ENCODE data around the gene DPH7. TPM values are rescaled to one million over a fixed set of nuclear protein-coding genes. Genes with fewer than 3 reads are reported as not detected.
"Not testable (repeated sequence)": the region's sequence is repeated elsewhere in the genome, so short reads cannot be mapped to it uniquely, and the experiment has no call there.

Gene DPH7
- total RNA-seq, 1 donor from 2014 or later = 28.4 TPM

- H3K4me1 ChIP-seq = no peaks in the 10 kb centered on the region
- TF ChIP-seq CTCF (IDR thresholded peaks at IDR 0.05) = no peak
- H3K4me3 ChIP-seq = no peak overlapping the region
- H3K36me3 ChIP-seq = peaks cover 73% of the 10 kb centered on the region
- H3K27ac ChIP-seq = no peak overlapping the region
- no peaks in the 10 kb centered on the region for H3K9me3 ChIP-seq
- intact Hi-C loops (cut with DNase I) = no loop called here
- no peaks in the 10 kb centered on the region for H3K27me3 ChIP-seq (ENCODE audit: low read depth)
- no peak for ATAC-seq
- no peak for DNase-seq
Measured at GRCh38 chr9:137558127-137558526, 20.6 kb downstream of the DPH7 start.

GRCh38 chr9:137556069-137556838 is 22.5 kb downstream of the DPH7 start:
- DNase-seq (no peak), ATAC-seq (no peak)
- intact Hi-C loops (cut with DNase I) = no loop called here
- Histone ChIP-seq H3K4me3 (no peak overlapping the region), H3K27me3 (ENCODE audit: low read depth) (no peaks in the 10 kb centered on the region), H3K4me1 (peaks cover 7% of the 10 kb centered on the region), H3K36me3 (peaks cover 64% of the 10 kb centered on the region), H3K9me3 (no peaks in the 10 kb centered on the region), H3K27ac (no peak overlapping the region)
- no peak for TF ChIP-seq CTCF (IDR thresholded peaks at IDR 0.05)

- intact Hi-C loops (cut with DNase I) = no loop called here
- DNase-seq (no peak), ATAC-seq (no peak)
- no peak overlapping the region for H3K27ac ChIP-seq
- peaks cover 61% of the 10 kb centered on the region for H3K36me3 ChIP-seq
- H3K27me3 ChIP-seq (ENCODE audit: low read depth) = no peaks in the 10 kb centered on the region
- H3K4me1 ChIP-seq = peaks cover 8% of the 10 kb centered on the region
- TF ChIP-seq CTCF (IDR thresholded peaks at IDR 0.05) = no peak
- no peak overlapping the region for H3K4me3 ChIP-seq
- H3K9me3 ChIP-seq = no peaks in the 10 kb centered on the region
Measured at GRCh38 chr9:137555179-137555578, 23.5 kb downstream of the DPH7 start.

GRCh38 chr9:137554349-137554748 is 24.4 kb downstream of the DPH7 start:
- intact Hi-C loops (cut with DNase I) = no loop called here
- Histone ChIP-seq H3K4me3 (no peak overlapping the region), H3K27me3 (ENCODE audit: low read depth) (no peaks in the 10 kb centered on the region)

GRCh38 chr9:137553654-137554053 is 25.1 kb downstream of the DPH7 start:
- H3K27ac ChIP-seq; H3K9me3 ChIP-seq; H3K4me3 ChIP-seq; ATAC-seq; DNase-seq; intact Hi-C loops (cut with DNase I); H3K27me3 ChIP-seq (ENCODE audit: low read depth): not testable (repeated sequence)
- Histone ChIP-seq H3K36me3 (peaks cover 51% of the 10 kb centered on the region), H3K4me1 (peaks cover 23% of the 10 kb centered on the region)

More at GRCh38 chr9:137554349-137554748, 24.4 kb downstream of the DPH7 start:
- Histone ChIP-seq H3K4me1 (peaks cover 16% of the 10 kb centered on the region), H3K27ac (no peak overlapping the region), H3K36me3 (peaks cover 53% of the 10 kb centered on the region), H3K9me3 (no peaks in the 10 kb centered on the region)
- no peak for ATAC-seq
- no peak for DNase-seq
- TF ChIP-seq CTCF (IDR thresholded peaks at IDR 0.05) = no peak

- intact Hi-C loops (cut with DNase I) = no loop called here
- TF ChIP-seq CTCF (IDR thresholded peaks at IDR 0.05) = no peak
- peak; percentile 37 to 51 for ATAC-seq
Measured at GRCh38 chr9:137552022-137552768, 26.5 kb downstream of the DPH7 start.

More at GRCh38 chr9:137552022-137552768, 26.5 kb downstream of the DPH7 start:
- peak overlapping the region; percentile 85 for H3K27ac ChIP-seq
- peaks cover 36% of the 10 kb centered on the region for H3K36me3 ChIP-seq
- H3K4me1 ChIP-seq = peaks cover 23% of the 10 kb centered on the region
- peak overlapping the region; percentile 80 for H3K4me3 ChIP-seq
- no peaks in the 10 kb centered on the region for H3K27me3 ChIP-seq (ENCODE audit: low read depth)
- H3K9me3 ChIP-seq = no peaks in the 10 kb centered on the region
- DNase-seq = no peak
